H1 (cell line): Measurements from ENCODE around the gene MOV10L1. TPM values are rescaled to one million over a fixed set of nuclear protein-coding genes. Genes with fewer than 3 reads are reported as not detected.

Experiments
- CTCF ChIA-PET: fragments of 300-600 bp; sonication (Branson Sonifier 250); formaldehyde crosslinking; loops from one replicate; lab custom pipeline; 2021; ENCODE audit not compliant: partially characterized antibody; lab: Charles Lee
- POLR2A ChIA-PET: fragments of 300-600 bp; sonication (Branson Sonifier 250); formaldehyde crosslinking; loops from one replicate; lab custom pipeline; 2021; ENCODE audit warnings: inconsistent platforms; ENCODE audit not compliant: partially characterized antibody; lab: Charles Lee
- DNase-seq, 2 experiments: peaks; one replicate each; pipeline versions ENCODE4 v3.0.0 to v3.0.0-alpha.2; 2010 to 2022; ENCODE audit warnings: low spot score in 2 of 2, low read depth in 1 of 2, mixed read lengths in 1 of 2
- FAIRE-seq: peaks from 2 replicates; lab custom pipeline; 2011; peaks lifted over from hg19 to GRCh38; lab: Jason Lieb, UNC
- H2AFZ ChIP-seq: 2 replicates; pipeline ENCODE4 v1.8.1; 2012; ENCODE audit warnings: low read length, inconsistent platforms
- H2AK5ac ChIP-seq: 2 replicates; pipeline ENCODE4 v1.6.1; 2013; ENCODE audit warnings: low read depth, low read length
- H2BK120ac ChIP-seq: replicated peaks from 2 replicates; pipeline ENCODE3; 2013; ENCODE audit warnings: low read depth, low read length, inconsistent platforms
- H2BK12ac ChIP-seq: 2 replicates; pipeline ENCODE4 v1.6.1; 2013; ENCODE audit warnings: low read depth, low read length
- H2BK15ac ChIP-seq: 2 replicates; pipeline ENCODE4 v1.6.1; 2013; ENCODE audit warnings: low read length
- H2BK20ac ChIP-seq: 2 replicates; pipeline ENCODE4 v1.6.1; 2013; ENCODE audit warnings: low read length
- H2BK5ac ChIP-seq: 2 replicates; pipeline ENCODE4 v1.6.1; 2013; ENCODE audit warnings: low read depth, low read length
- H3K14ac ChIP-seq: 2 replicates; pipeline ENCODE4 v1.6.1; 2013; ENCODE audit warnings: inconsistent platforms; ENCODE audit not compliant: insufficient read length
- H3K18ac ChIP-seq: 2 replicates; pipeline ENCODE4 v1.6.1; 2013; ENCODE audit warnings: low read length; ENCODE audit errors: extremely low read depth
- H3K23ac ChIP-seq: 2 replicates; pipeline ENCODE4 v1.6.1; 2013; ENCODE audit warnings: inconsistent platforms; ENCODE audit not compliant: insufficient read length
- H3K23me2 ChIP-seq: 2 replicates; pipeline ENCODE4 v1.6.1; 2013; ENCODE audit warnings: low read depth, low read length
- H3K27ac ChIP-seq: 2 replicates; pipeline ENCODE4 v1.6.1; 2011; ENCODE audit warnings: low read depth, low read length, inconsistent platforms
- H3K27me3 ChIP-seq, 4 experiments: replicated peaks in 1 of 4; 1 replicate in 1 of 4; 2 replicates in 3 of 4; pipeline versions ENCODE4 v1.6.1 to v1.8.1; 2011 to 2013; ENCODE audit warnings: low read length in 3 of 4, mild to moderate bottlenecking in 3 of 4, inconsistent platforms in 2 of 4, mixed read lengths in 2 of 4, moderate library complexity in 1 of 4; ENCODE audit not compliant: control insufficient read depth in 3 of 4, insufficient read depth in 3 of 4; ENCODE audit errors: extremely low read depth in 1 of 4
- H3K36me3 ChIP-seq, 4 experiments: 2 replicates each; pipeline versions ENCODE4 v1.6.1 to v1.8.1; 2011 to 2013; ENCODE audit warnings: mild to moderate bottlenecking in 4 of 4, low read length in 3 of 4, moderate library complexity in 2 of 4, control low read depth in 1 of 4, inconsistent platforms in 1 of 4; ENCODE audit not compliant: insufficient read depth in 4 of 4, control insufficient read depth in 2 of 4
- H3K4ac ChIP-seq: replicated peaks from 2 replicates; pipeline ENCODE3; 2013; ENCODE audit warnings: low read length, low read depth, mixed read lengths, inconsistent platforms; ENCODE audit not compliant: insufficient read length
- H3K4me1 ChIP-seq, 4 experiments: replicated peaks in 1 of 4; 1 replicate in 1 of 4; 2 replicates in 3 of 4; pipeline versions ENCODE4 v1.6.1 to v1.8.1; 2011 to 2013; ENCODE audit warnings: low read length in 3 of 4, inconsistent platforms in 2 of 4, mixed read lengths in 1 of 4; ENCODE audit not compliant: insufficient read depth in 4 of 4, control insufficient read depth in 3 of 4
- H3K4me2 ChIP-seq, 2 experiments: 2 replicates each; pipeline versions ENCODE4 v1.6.1 to v1.8.1; 2011 to 2013; ENCODE audit warnings: low read depth in 2 of 2, low read length in 2 of 2, control low read depth in 1 of 2, inconsistent platforms in 1 of 2, mild to moderate bottlenecking in 1 of 2; ENCODE audit not compliant: insufficient read depth in 1 of 2
- H3K4me3 ChIP-seq, 4 experiments: fragments of 200-600, 300-600 bp in 1 of 4; sonication (generic), shearing (Covaris generic), sonication (Bioruptor Twin) in 1 of 4; 2 replicates each; pipeline versions ENCODE4 v1.5.1 to v1.8.1; 2011 to 2016; ENCODE audit warnings: low read length in 4 of 4, low read depth in 3 of 4, control low read depth in 2 of 4, inconsistent platforms in 2 of 4, mild to moderate bottlenecking in 2 of 4, mixed read lengths in 1 of 4, moderate library complexity in 1 of 4; ENCODE audit not compliant: insufficient read depth in 2 of 4; ENCODE audit errors: extremely low read depth in 1 of 4
- H3K56ac ChIP-seq: replicated peaks from 2 replicates; pipeline ENCODE3; 2013; ENCODE audit warnings: low read depth, mild to moderate bottlenecking, mixed read lengths, low read length, inconsistent platforms; ENCODE audit not compliant: insufficient read length
- H3K79me1 ChIP-seq: 2 replicates; pipeline ENCODE4 v1.6.1; 2013; ENCODE audit warnings: low read depth, low read length, control low read depth
- H3K79me2 ChIP-seq, 2 experiments: 2 replicates each; pipeline versions ENCODE4 v1.6.1 to v1.8.1; 2012 to 2013; ENCODE audit warnings: low read length in 2 of 2, mild to moderate bottlenecking in 2 of 2, inconsistent platforms in 1 of 2; ENCODE audit not compliant: insufficient read depth in 2 of 2, control insufficient read depth in 1 of 2
- H3K9ac ChIP-seq, 4 experiments: replicated peaks in 1 of 4; 1 replicate in 1 of 4; 2 replicates in 3 of 4; pipeline versions ENCODE4 v1.6.1 to v1.8.1; 2011 to 2013; ENCODE audit warnings: low read depth in 3 of 4, low read length in 3 of 4, control low read depth in 2 of 4, mild to moderate bottlenecking in 2 of 4, moderate library complexity in 2 of 4, inconsistent platforms in 1 of 4; ENCODE audit errors: extremely low read depth in 1 of 4
- H3K9me3 ChIP-seq, 2 experiments: 2 replicates each; pipeline versions ENCODE4 v1.6.1 to v1.8.1; 2012 to 2013; ENCODE audit warnings: mild to moderate bottlenecking in 2 of 2, moderate library complexity in 2 of 2, control low read depth in 1 of 2, inconsistent platforms in 1 of 2, low read depth in 1 of 2, low read length in 1 of 2, mixed read lengths in 1 of 2; ENCODE audit not compliant: insufficient read depth in 2 of 2
- H4K20me1 ChIP-seq, 2 experiments: replicated peaks in 1 of 2; 2 replicates each; pipeline versions ENCODE3 to v1.8.1; 2011 to 2013; ENCODE audit warnings: inconsistent platforms in 2 of 2, low read length in 2 of 2, mild to moderate bottlenecking in 1 of 2; ENCODE audit not compliant: insufficient read depth in 2 of 2, control insufficient read depth in 1 of 2
- H4K5ac ChIP-seq: 2 replicates; pipeline ENCODE4 v1.6.1; 2013; ENCODE audit warnings: low read length, low read depth, mixed read lengths, inconsistent platforms; ENCODE audit not compliant: insufficient read length
- H4K8ac ChIP-seq: 2 replicates; pipeline ENCODE4 v1.8.0; 2013; ENCODE audit warnings: mild to moderate bottlenecking, moderate library complexity, low read length, inconsistent platforms; ENCODE audit not compliant: insufficient read depth; ENCODE audit errors: extremely low read depth
- H4K91ac ChIP-seq: replicated peaks from 2 replicates; pipeline ENCODE3; 2013; ENCODE audit warnings: low read length, mixed read lengths, inconsistent platforms; ENCODE audit not compliant: insufficient read length
- BRCA1 ChIP-seq: IDR thresholded peaks from 2 replicates; pipeline ENCODE4 v1.6.1; 2012; ENCODE audit warnings: low read depth, low read length, improper control_type of control experiment
- CHD2 ChIP-seq: IDR thresholded peaks from 2 replicates; pipeline ENCODE4 v1.6.1; 2012; ENCODE audit warnings: low read length, improper control_type of control experiment
- EGR1 ChIP-seq: IDR thresholded peaks from 2 replicates; pipeline ENCODE4 v1.6.1; 2011; ENCODE audit warnings: low read depth, low read length, borderline replicate concordance
- EP300 ChIP-seq, 2 experiments: IDR thresholded peaks; 1 replicate in 1 of 2; 2 replicates in 1 of 2; pipeline ENCODE4 v1.6.1; 2011 to 2012; ENCODE audit warnings: low read depth in 2 of 2, low read length in 2 of 2, mild to moderate bottlenecking in 2 of 2, borderline replicate concordance in 1 of 2, inconsistent platforms in 1 of 2, moderate library complexity in 1 of 2
- KDM5A ChIP-seq: fragments of 200-600 bp; IDR thresholded peaks from 2 replicates; pipeline ENCODE4 v1.7.1; 2012; ENCODE audit warnings: mild to moderate bottlenecking, low read length, inconsistent platforms, mixed read lengths
- NANOG ChIP-seq: IDR thresholded peaks from 2 replicates; pipeline ENCODE4 v1.6.1; 2011; ENCODE audit warnings: low read length, low read depth, mild to moderate bottlenecking, inconsistent platforms; ENCODE audit not compliant: insufficient read depth, poor library complexity, severe bottlenecking
- NRF1 ChIP-seq: IDR thresholded peaks from 2 replicates; pipeline ENCODE4 v1.6.1; 2011; ENCODE audit warnings: mild to moderate bottlenecking, low read depth, low read length, improper control_type of control experiment
- SRF ChIP-seq: IDR thresholded peaks from 2 replicates; pipeline ENCODE4 v1.6.1; 2011; ENCODE audit warnings: mild to moderate bottlenecking, low read depth, low read length, moderate library complexity
- WGBS, 2 experiments: shearing (Covaris generic) in 1 of 2; methylation state at CpG; one replicate each; pipeline versions ENCODE4 v1.1.6 to v1.1.7; 2013 to 2015; ENCODE audit warnings: low lambda C conversion rate in 2 of 2, mixed read lengths in 2 of 2, inconsistent platforms in 1 of 2, low coverage in 1 of 2, missing lambda C conversion rate in 1 of 2; ENCODE audit not compliant: insufficient replicate concordance in 2 of 2, insufficient coverage in 1 of 2, insufficient read length in 1 of 2; ENCODE audit errors: extremely low coverage in 1 of 2, missing lambda C conversion rate in 1 of 2; 5-methylcytosine and 5-hydroxymethylcytosine counted together
- polyA plus RNA-seq, 7 experiments: library from polyadenylated mRNA; depleted of rRNA in 3 of 7; stranded (reverse) in 5 of 7; unstranded in 2 of 7; fragments of >200 nt in 5 of 7; fragments of 200-250 nt in 2 of 7; gene quantifications; 1 replicate in 5 of 7; 2 replicates in 1 of 7; 4 replicates in 1 of 7; pipeline versions ENCODE4 v1.2.1 to v1.2.3, GENCODE V29; 2011 to 2013; ENCODE audit warnings: missing spikeins in 2 of 7, mixed read lengths in 2 of 7
- total RNA-seq: library from RNA; stranded (reverse); fragmentation: NEBNext Ultra II Directional; extraction: Animal tissue kit (Norgen Biotek cat#: 25700); gene quantifications from 2 replicates; pipeline ENCODE4 v1.2.1, GENCODE V29; 2021
- TF ChIP-seq, protein P1 (sequence below), 3 experiments: IDR thresholded peaks; 1 replicate in 2 of 3; 2 replicates in 1 of 3; pipeline versions ENCODE4 v1.5.1 to v1.6.1; 2011; ENCODE audit warnings: low read length in 3 of 3, mild to moderate bottlenecking in 3 of 3, inconsistent platforms in 2 of 3, low read depth in 1 of 3, moderate library complexity in 1 of 3; ENCODE audit not compliant: insufficient read depth in 1 of 3; ENCODE audit errors: control extremely low read depth in 1 of 3
- TF ChIP-seq, protein P2 (sequence below): IDR thresholded peaks from 2 replicates; pipeline ENCODE4 v1.6.1; 2011; ENCODE audit warnings: low read length, improper control_type of control experiment

The MOV10L1 gene
- total and polyA plus RNA-seq, 2 of the 8 experiments (the other 6 are each of a cell fraction or from before 2014, with no cell fraction given) = 0.32 TPM; not detected in 1

DNA sequence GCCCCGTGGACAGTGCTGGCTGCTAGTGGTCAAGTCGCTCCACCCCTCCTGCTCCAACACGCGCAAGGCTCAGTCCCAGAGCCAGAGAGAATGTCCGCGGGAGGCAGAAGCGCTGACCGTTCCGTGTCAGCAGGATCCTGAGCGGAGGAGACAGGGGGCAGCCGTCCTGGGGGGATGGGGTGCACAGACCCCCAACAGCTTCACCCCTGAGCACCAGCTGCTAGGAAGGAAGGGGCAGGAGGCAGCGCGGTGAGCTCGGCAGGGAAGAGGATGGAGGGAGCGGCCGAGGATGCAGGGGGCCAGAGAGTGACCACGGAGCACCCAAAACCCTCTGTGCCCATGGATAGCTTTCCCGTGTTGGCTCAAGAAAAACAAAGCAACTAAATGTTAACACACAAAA is 25.4 kb upstream of the MOV10L1 start:
- H3K4ac ChIP-seq = no peak overlapping the region
- FAIRE-seq (no peak), DNase-seq (no peak)
- H3K9me3 ChIP-seq = no peaks in the 10 kb centered on the region
- ChIA-PET CTCF (interaction anchor here (0.9 to 2.0 kb wide), 8 partner anchors 11 to 144 kb away, joined by 3 to 7 read pairs (median 4); partner anchors contain the start of gene MLC1), POLR2A (interaction anchor here (1.1 kb wide), 1 partner anchor 8 kb away, joined by 4 read pairs; no protein-coding TSS in a partner anchor)
- no peak overlapping the region for H3K4me3 ChIP-seq
- no peak overlapping the region for H3K56ac ChIP-seq
- no peak overlapping the region for H2BK120ac ChIP-seq
- no peak overlapping the region for H3K14ac ChIP-seq
- no peak overlapping the region for H2BK12ac ChIP-seq
- no peaks in the 10 kb centered on the region for H3K79me2 ChIP-seq
- 90% methylated on average over 18 of the region's 18 CpGs; no CpG with 5 or more reads in 1 of the 2 experiments for WGBS, 2 experiments
- peaks cover 0 to 4% (median 0%) of the 10 kb centered on the region in 4 experiments; a peak in 2 of 7 replicates for H3K27me3 ChIP-seq
- no peak overlapping the region for H2AFZ ChIP-seq
- no peak overlapping the region for H3K27ac ChIP-seq
- no peaks in the 10 kb centered on the region for H3K79me1 ChIP-seq
- no peak overlapping the region for H4K5ac ChIP-seq
- H3K36me3 ChIP-seq = no peaks in the 10 kb centered on the region
- H3K9ac ChIP-seq = no peak overlapping the region
- H3K23me2 ChIP-seq = peaks cover under 1% of the 10 kb centered on the region; the same call in 1 of the 2 replicates
- no peaks in the 10 kb centered on the region for H4K20me1 ChIP-seq
- peaks cover 0 to 11% (median 2%) of the 10 kb centered on the region in 4 experiments; a peak in 4 of 7 replicates for H3K4me1 ChIP-seq
- no peak overlapping the region for H3K4me2 ChIP-seq
- no peak overlapping the region for H2BK15ac ChIP-seq
- H4K8ac ChIP-seq = no peak overlapping the region
- H4K91ac ChIP-seq = no peak overlapping the region
- no peak overlapping the region for H2BK20ac ChIP-seq
- no peak overlapping the region for H3K23ac ChIP-seq
- H3K18ac ChIP-seq = no peak overlapping the region
- H2BK5ac ChIP-seq = no peak overlapping the region
- no peak overlapping the region for H2AK5ac ChIP-seq
- TF ChIP-seq EP300 (IDR thresholded peaks at IDR 0.05; ENCODE audit: borderline replicate concordance in 1 of 2, low read depth in 2 of 2, low read length in 2 of 2) (no peak), SRF (no peak), EGR1 (no peak), CHD2 (no peak), NANOG (no peak), KDM5A (no peak), NRF1 (no peak), BRCA1 (no peak)
- TF ChIP-seq, protein P1, sequence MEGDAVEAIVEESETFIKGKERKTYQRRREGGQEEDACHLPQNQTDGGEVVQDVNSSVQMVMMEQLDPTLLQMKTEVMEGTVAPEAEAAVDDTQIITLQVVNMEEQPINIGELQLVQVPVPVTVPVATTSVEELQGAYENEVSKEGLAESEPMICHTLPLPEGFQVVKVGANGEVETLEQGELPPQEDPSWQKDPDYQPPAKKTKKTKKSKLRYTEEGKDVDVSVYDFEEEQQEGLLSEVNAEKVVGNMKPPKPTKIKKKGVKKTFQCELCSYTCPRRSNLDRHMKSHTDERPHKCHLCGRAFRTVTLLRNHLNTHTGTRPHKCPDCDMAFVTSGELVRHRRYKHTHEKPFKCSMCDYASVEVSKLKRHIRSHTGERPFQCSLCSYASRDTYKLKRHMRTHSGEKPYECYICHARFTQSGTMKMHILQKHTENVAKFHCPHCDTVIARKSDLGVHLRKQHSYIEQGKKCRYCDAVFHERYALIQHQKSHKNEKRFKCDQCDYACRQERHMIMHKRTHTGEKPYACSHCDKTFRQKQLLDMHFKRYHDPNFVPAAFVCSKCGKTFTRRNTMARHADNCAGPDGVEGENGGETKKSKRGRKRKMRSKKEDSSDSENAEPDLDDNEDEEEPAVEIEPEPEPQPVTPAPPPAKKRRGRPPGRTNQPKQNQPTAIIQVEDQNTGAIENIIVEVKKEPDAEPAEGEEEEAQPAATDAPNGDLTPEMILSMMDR (IDR thresholded peaks at IDR 0.05; ENCODE audit: control extremely low read depth in 1 of 3, insufficient read depth in 1 of 3, low read depth in 1 of 3, low read length in 3 of 3) = no peak
- TF ChIP-seq, protein P2, sequence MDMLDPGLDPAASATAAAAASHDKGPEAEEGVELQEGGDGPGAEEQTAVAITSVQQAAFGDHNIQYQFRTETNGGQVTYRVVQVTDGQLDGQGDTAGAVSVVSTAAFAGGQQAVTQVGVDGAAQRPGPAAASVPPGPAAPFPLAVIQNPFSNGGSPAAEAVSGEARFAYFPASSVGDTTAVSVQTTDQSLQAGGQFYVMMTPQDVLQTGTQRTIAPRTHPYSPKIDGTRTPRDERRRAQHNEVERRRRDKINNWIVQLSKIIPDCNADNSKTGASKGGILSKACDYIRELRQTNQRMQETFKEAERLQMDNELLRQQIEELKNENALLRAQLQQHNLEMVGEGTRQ = no peak
